Uterus (tissue), 4 donors: ENCODE data around the gene EPHB2. TPM values are rescaled to one million over a fixed set of nuclear protein-coding genes. Genes with fewer than 3 reads are reported as not detected.

Experiments
- DNase-seq, 2 donors: peaks; one replicate each; pipeline ENCODE4 v3.0.0-alpha.2; 2019 to 2020
- H3K27ac ChIP-seq, 2 donors: fragments of 200-600 bp; sonication (generic); 1 replicate in 1 of 2; 2 replicates in 1 of 2; pipeline ENCODE4 v1.5.1; 2016 to 2018
- H3K27me3 ChIP-seq, 2 donors: fragments of 200-600 bp; sonication (generic); one replicate each; pipeline ENCODE4 v1.5.1; 2018 to 2019; ENCODE audit warnings: control low read depth in 1 of 2
- H3K36me3 ChIP-seq, 2 donors: fragments of 200-600 bp; sonication (generic); one replicate each; pipeline ENCODE4 v1.5.1; 2019; ENCODE audit warnings: control low read depth in 1 of 2
- H3K4me1 ChIP-seq, 2 donors: fragments of 200-600 bp; sonication (generic); one replicate each; pipeline ENCODE4 v1.5.1; 2018 to 2019; ENCODE audit warnings: control low read depth in 1 of 2
- H3K4me3 ChIP-seq, 2 donors: fragments of 200-600 bp; sonication (generic); 1 replicate in 1 of 2; 2 replicates in 1 of 2; pipeline ENCODE4 v1.5.1; 2018 to 2019; ENCODE audit warnings: mild to moderate bottlenecking in 1 of 2
- H3K9me3 ChIP-seq, 2 donors: fragments of 200-600 bp; sonication (generic); one replicate each; pipeline ENCODE4 v1.5.1; 2019; ENCODE audit warnings: control low read depth in 1 of 2
- CTCF ChIP-seq, 4 experiments: fragments of 200-600 bp in 2 of 4; fragments of 450-650 bp in 2 of 4; sonication (generic) in 2 of 4; IDR thresholded peaks; one replicate each; pipeline ENCODE4 v1.5.1; 2016 to 2019; ENCODE audit warnings: antibody characterized with exemption in 4 of 4, mild to moderate bottlenecking in 2 of 4, moderate library complexity in 1 of 4
- POLR2A ChIP-seq, 2 donors: fragments of 450-650 bp; IDR thresholded peaks; one replicate each; pipeline ENCODE4 v1.6.1; 2016; ENCODE audit warnings: antibody characterized with exemption in 2 of 2, mild to moderate bottlenecking in 1 of 2, moderate library complexity in 1 of 2
- intact Hi-C: fragments of 100-400 bp; cut with DNase I; formaldehyde crosslinking; loops from one replicate; pipeline ENCODE4 v1.15.1; 2023; ENCODE audit warnings: low total_unique reads
- total RNA-seq, 4 donors: library from RNA; depleted of rRNA in 3 of 4; stranded (reverse); fragments of >200 nt in 3 of 4; gene quantifications; one replicate each; pipeline versions ENCODE4 v1.1.0 to v1.2.4, GENCODE V29; 2014 to 2023
- donor health status: DM: yes; HTN: yes; CAD: no.

The EPHB2 gene
- total RNA-seq, 4 donors from 2014 or later: under 0.01 to 49.6 (median 2.2) TPM

- Histone ChIP-seq H3K4me1 (no peaks in the 10 kb centered on the region), H3K4me3 (no peak overlapping the region), H3K27ac (no peak overlapping the region), H3K27me3 (no peaks in the 10 kb centered on the region), H3K9me3 (no peaks in the 10 kb centered on the region), H3K36me3 (no peaks in the 10 kb centered on the region)
- no peak for TF ChIP-seq CTCF (IDR thresholded peaks at IDR 0.05)
- TF ChIP-seq POLR2A (IDR thresholded peaks at IDR 0.05): no peak
- intact Hi-C loops: no loop called here
- DNase-seq: no peak
Observed at GRCh38 chr1:22821027-22821426, 110.4 kb downstream of the EPHB2 start.

GRCh38 chr1:22822371-22822770, 111.7 kb downstream of the EPHB2 start:
- no peak for DNase-seq
- H3K27me3 ChIP-seq: no peaks in the 10 kb centered on the region
- no peak for TF ChIP-seq POLR2A (IDR thresholded peaks at IDR 0.05)
- H3K4me3 ChIP-seq: no peak overlapping the region
- H3K27ac ChIP-seq: no peak overlapping the region
- no peaks in the 10 kb centered on the region for H3K36me3 ChIP-seq
- intact Hi-C loops: no loop called here
- H3K4me1 ChIP-seq: no peaks in the 10 kb centered on the region
- H3K9me3 ChIP-seq: no peaks in the 10 kb centered on the region

- H3K9me3 ChIP-seq: no peaks in the 10 kb centered on the region
- H3K36me3 ChIP-seq: no peaks in the 10 kb centered on the region
- no peak for TF ChIP-seq POLR2A (IDR thresholded peaks at IDR 0.05)
- no peak for TF ChIP-seq CTCF (IDR thresholded peaks at IDR 0.05)
- intact Hi-C loops: no loop called here
- no peak overlapping the region for H3K27ac ChIP-seq
- no peak for DNase-seq
- H3K4me3 ChIP-seq: no peak overlapping the region
- H3K27me3 ChIP-seq: no peaks in the 10 kb centered on the region
- no peaks in the 10 kb centered on the region for H3K4me1 ChIP-seq
Observed at GRCh38 chr1:22824466-22824865, 113.8 kb downstream of the EPHB2 start.

- no peaks in the 10 kb centered on the region for H3K9me3 ChIP-seq
- no peak overlapping the region for H3K4me3 ChIP-seq
- DNase-seq: no peak
- no peaks in the 10 kb centered on the region for H3K27me3 ChIP-seq
- no peak for TF ChIP-seq CTCF (IDR thresholded peaks at IDR 0.05)
- no peak for TF ChIP-seq POLR2A (IDR thresholded peaks at IDR 0.05)
- H3K27ac ChIP-seq: no peak overlapping the region
- intact Hi-C loops: no loop called here
- no peaks in the 10 kb centered on the region for H3K36me3 ChIP-seq
- no peaks in the 10 kb centered on the region for H3K4me1 ChIP-seq
Observed at GRCh38 chr1:22824975-22825374, 114.3 kb downstream of the EPHB2 start.

GRCh38 chr1:22825486-22826189, 115.0 kb downstream of the EPHB2 start:
- no peak for TF ChIP-seq POLR2A (IDR thresholded peaks at IDR 0.05)
- TF ChIP-seq CTCF (IDR thresholded peaks at IDR 0.05): no peak
- Histone ChIP-seq H3K4me1 (no peaks in the 10 kb centered on the region), H3K9me3 (no peaks in the 10 kb centered on the region), H3K4me3 (no peak overlapping the region), H3K36me3 (no peaks in the 10 kb centered on the region), H3K27me3 (no peaks in the 10 kb centered on the region), H3K27ac (no peak overlapping the region)
- intact Hi-C loops: no loop called here
- no peak for DNase-seq
